ENCODE measurements around the gene NSMCE3.

NSMCE3 gene

GRCh38 chr15:29294732-29295325 lies 25.2 kb upstream of the NSMCE3 start:
- no peak for TF ChIP-seq EZH2phosphoT487 (IDR thresholded peaks at IDR 0.05; ENCODE audit: low read length)
- TF ChIP-seq EZH2 (optimal IDR thresholded peaks at IDR 0.05; ENCODE audit: low read depth, low read length) = no peak
- TF ChIP-seq CTCF (IDR thresholded peaks at IDR 0.05; ENCODE audit: low read length) = no peak
- no peaks in the 10 kb centered on the region for H4K20me1 ChIP-seq (ENCODE audit: insufficient read depth, low read length)
- no peaks in the 10 kb centered on the region for H3K4me1 ChIP-seq (ENCODE audit: low read length)
- H3K9me2 ChIP-seq (replicated peaks; ENCODE audit: insufficient read depth, low read length) = no peaks in the 10 kb centered on the region
- no peaks in the 10 kb centered on the region for H3K27me3 ChIP-seq (replicated peaks; ENCODE audit: insufficient read depth, low read length)
- no peaks in the 10 kb centered on the region for H3K79me2 ChIP-seq (ENCODE audit: low read length)
- H3K36me3 ChIP-seq (replicated peaks; ENCODE audit: insufficient read depth, low read length) = no peaks in the 10 kb centered on the region
- no peak overlapping the region for H2AFZ ChIP-seq (ENCODE audit: low read length)
- no peak overlapping the region for H3K27ac ChIP-seq (ENCODE audit: low read length)
- H3K4me3 ChIP-seq (ENCODE audit: low read length) = no peak overlapping the region
- no peak overlapping the region for H3K9ac ChIP-seq (ENCODE audit: low read length)
- no peak overlapping the region for H3K4me2 ChIP-seq (ENCODE audit: low read depth, low read length)
- H3F3A ChIP-seq (ENCODE audit: insufficient read depth, low read length) = no peaks in the 10 kb centered on the region
- no peaks in the 10 kb centered on the region for H3K9me3 ChIP-seq (replicated peaks; ENCODE audit: insufficient read depth, low read length)
- no peak for DNase-seq

- Histone ChIP-seq H3K4me3 (ENCODE audit: low read length) (no peak overlapping the region), H3K79me2 (ENCODE audit: low read length) (no peaks in the 10 kb centered on the region), H3K4me1 (ENCODE audit: low read length) (no peaks in the 10 kb centered on the region), H3K9me2 (replicated peaks; ENCODE audit: insufficient read depth, low read length) (no peaks in the 10 kb centered on the region), H3K27ac (ENCODE audit: low read length) (no peak overlapping the region), H2AFZ (ENCODE audit: low read length) (no peak overlapping the region), H3K9ac (ENCODE audit: low read length) (no peak overlapping the region), H3K36me3 (replicated peaks; ENCODE audit: insufficient read depth, low read length) (no peaks in the 10 kb centered on the region), H3K9me3 (replicated peaks; ENCODE audit: insufficient read depth, low read length) (no peaks in the 10 kb centered on the region), H3K4me2 (ENCODE audit: low read depth, low read length) (no peak overlapping the region), H3K27me3 (replicated peaks; ENCODE audit: insufficient read depth, low read length) (no peaks in the 10 kb centered on the region), H4K20me1 (ENCODE audit: insufficient read depth, low read length) (no peaks in the 10 kb centered on the region), H3F3A (ENCODE audit: insufficient read depth, low read length) (no peaks in the 10 kb centered on the region)
- no peak for TF ChIP-seq CTCF (IDR thresholded peaks at IDR 0.05; ENCODE audit: low read length)
- no peak for TF ChIP-seq EZH2 (optimal IDR thresholded peaks at IDR 0.05; ENCODE audit: low read depth, low read length)
- no peak for TF ChIP-seq EZH2phosphoT487 (IDR thresholded peaks at IDR 0.05; ENCODE audit: low read length)
- DNase-seq = no peak
Measured at GRCh38 chr15:29291067-29291845, 21.6 kb upstream of the NSMCE3 start.

GRCh38 chr15:29289173-29289572 lies 19.6 kb upstream of the NSMCE3 start:
- Histone ChIP-seq H3K9me2 (replicated peaks; ENCODE audit: insufficient read depth, low read length) (no peaks in the 10 kb centered on the region), H3F3A (ENCODE audit: insufficient read depth, low read length) (no peaks in the 10 kb centered on the region), H3K4me1 (ENCODE audit: low read length) (no peaks in the 10 kb centered on the region), H3K36me3 (replicated peaks; ENCODE audit: insufficient read depth, low read length) (no peaks in the 10 kb centered on the region), H3K4me3 (ENCODE audit: low read length) (no peak overlapping the region), H3K27me3 (replicated peaks; ENCODE audit: insufficient read depth, low read length) (no peaks in the 10 kb centered on the region), H3K4me2 (ENCODE audit: low read depth, low read length) (no peak overlapping the region), H3K9me3 (replicated peaks; ENCODE audit: insufficient read depth, low read length) (no peaks in the 10 kb centered on the region), H2AFZ (ENCODE audit: low read length) (no peak overlapping the region), H3K27ac (ENCODE audit: low read length) (no peak overlapping the region), H3K79me2 (ENCODE audit: low read length) (no peaks in the 10 kb centered on the region), H4K20me1 (ENCODE audit: insufficient read depth, low read length) (no peaks in the 10 kb centered on the region), H3K9ac (ENCODE audit: low read length) (no peak overlapping the region)
- DNase-seq = no peak
- TF ChIP-seq CTCF (IDR thresholded peaks at IDR 0.05; ENCODE audit: low read length) (no peak), EZH2phosphoT487 (IDR thresholded peaks at IDR 0.05; ENCODE audit: low read length) (no peak)
